ENCODE results near the gene MAP2K5.

MAP2K5 gene

DNA sequence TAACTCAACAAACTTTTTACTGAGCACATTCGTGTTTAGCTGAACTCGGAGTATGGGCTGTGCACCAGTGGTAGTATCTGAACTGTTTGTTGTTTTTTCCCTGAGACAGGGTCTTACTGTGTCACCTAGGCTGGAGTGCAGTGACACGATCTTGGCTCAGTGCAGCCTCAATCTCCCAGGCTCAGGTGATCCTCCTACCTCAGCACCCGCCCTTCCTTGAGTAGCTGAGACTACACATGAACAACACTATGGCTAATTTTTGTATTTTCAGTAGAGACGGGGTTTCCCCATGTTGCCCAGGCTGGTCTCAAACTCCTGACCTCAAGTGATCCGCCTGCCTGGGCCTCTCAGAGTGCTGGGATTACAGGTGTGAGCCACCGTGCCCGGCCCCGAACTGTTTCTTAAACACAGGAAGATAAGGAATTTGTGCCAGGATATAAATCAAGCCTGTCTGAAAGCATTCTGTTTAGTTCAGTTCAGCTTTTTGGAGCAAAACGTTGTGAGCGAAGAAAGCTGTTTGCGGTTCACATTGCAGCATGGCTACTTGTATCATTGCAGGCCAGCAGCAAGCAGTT, 242.4 kb downstream of the MAP2K5 start:
- TF ChIP-seq, protein P1, sequence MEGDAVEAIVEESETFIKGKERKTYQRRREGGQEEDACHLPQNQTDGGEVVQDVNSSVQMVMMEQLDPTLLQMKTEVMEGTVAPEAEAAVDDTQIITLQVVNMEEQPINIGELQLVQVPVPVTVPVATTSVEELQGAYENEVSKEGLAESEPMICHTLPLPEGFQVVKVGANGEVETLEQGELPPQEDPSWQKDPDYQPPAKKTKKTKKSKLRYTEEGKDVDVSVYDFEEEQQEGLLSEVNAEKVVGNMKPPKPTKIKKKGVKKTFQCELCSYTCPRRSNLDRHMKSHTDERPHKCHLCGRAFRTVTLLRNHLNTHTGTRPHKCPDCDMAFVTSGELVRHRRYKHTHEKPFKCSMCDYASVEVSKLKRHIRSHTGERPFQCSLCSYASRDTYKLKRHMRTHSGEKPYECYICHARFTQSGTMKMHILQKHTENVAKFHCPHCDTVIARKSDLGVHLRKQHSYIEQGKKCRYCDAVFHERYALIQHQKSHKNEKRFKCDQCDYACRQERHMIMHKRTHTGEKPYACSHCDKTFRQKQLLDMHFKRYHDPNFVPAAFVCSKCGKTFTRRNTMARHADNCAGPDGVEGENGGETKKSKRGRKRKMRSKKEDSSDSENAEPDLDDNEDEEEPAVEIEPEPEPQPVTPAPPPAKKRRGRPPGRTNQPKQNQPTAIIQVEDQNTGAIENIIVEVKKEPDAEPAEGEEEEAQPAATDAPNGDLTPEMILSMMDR (IDR thresholded peaks at IDR 0.05; ENCODE audit: low read depth, low read length), result no peak
- no peak for TF ChIP-seq EZH2phosphoT487 (IDR thresholded peaks at IDR 0.05; ENCODE audit: low read depth)
- Histone ChIP-seq H3K36me3 (replicated peaks; ENCODE audit: low read depth, low read length) (peaks cover 6% of the 10 kb centered on the region), H3K4me2 (ENCODE audit: low read length) (peak overlapping the region; percentile 70), H3K4me1 (ENCODE audit: low read length) (peaks cover 38% of the 10 kb centered on the region), H3K79me2 (ENCODE audit: low read length) (no peaks in the 10 kb centered on the region), H3K27ac (ENCODE audit: low read length) (peak overlapping the region; percentile 68), H4K20me1 (ENCODE audit: insufficient read depth, low read length) (no peaks in the 10 kb centered on the region), H2AFZ (ENCODE audit: low read depth, low read length) (no peak overlapping the region), H3K4me3 (ENCODE audit: low read length) (peak overlapping the region; percentile 30), H3K9ac (ENCODE audit: low read length) (no peak overlapping the region; the same call in 1 of the 2 replicates), H3K27me3 (ENCODE audit: low read depth, low read length) (no peaks in the 10 kb centered on the region), H3K9me3 (ENCODE audit: insufficient read depth, low read length) (peaks cover 14% of the 10 kb centered on the region; the same call in 1 of the 2 replicates)

DNA sequence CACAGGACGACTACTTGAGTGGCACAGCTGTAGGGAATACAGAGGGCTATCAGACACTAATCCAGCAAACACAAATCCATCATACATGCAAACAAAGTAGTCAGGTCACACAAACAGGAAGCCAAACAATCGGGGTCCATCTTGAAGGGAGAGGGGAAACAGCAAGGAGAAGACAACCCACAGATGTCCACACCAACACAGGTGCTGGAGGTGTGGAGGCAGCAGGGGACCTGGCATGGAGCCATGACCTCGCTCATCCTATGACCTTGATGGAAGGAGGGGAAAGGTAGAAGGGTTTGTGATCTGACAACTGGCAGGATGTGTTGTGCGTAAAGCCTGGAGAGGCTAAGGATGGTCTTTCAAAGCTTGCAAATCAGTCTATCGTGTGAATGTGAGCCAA, 242.9 kb downstream of the MAP2K5 start:
- TF ChIP-seq, protein P1 (IDR thresholded peaks at IDR 0.05; ENCODE audit: low read depth, low read length), result no peak
- H3K9me3 ChIP-seq (ENCODE audit: insufficient read depth, low read length), result peaks cover 14% of the 10 kb centered on the region; the same call in 1 of the 2 replicates
- no peak overlapping the region for H3K4me3 ChIP-seq (ENCODE audit: low read length)
- H3K9ac ChIP-seq (ENCODE audit: low read length), result no peak overlapping the region
- H3K4me2 ChIP-seq (ENCODE audit: low read length), result 0 out of 2 replicates have a peak overlapping the region, but pooled peaks have one; percentile 70
- H3K27me3 ChIP-seq (ENCODE audit: low read depth, low read length), result no peaks in the 10 kb centered on the region
- peaks cover 38% of the 10 kb centered on the region for H3K4me1 ChIP-seq (ENCODE audit: low read length)
- no peak overlapping the region for H2AFZ ChIP-seq (ENCODE audit: low read depth, low read length)
- no peaks in the 10 kb centered on the region for H4K20me1 ChIP-seq (ENCODE audit: insufficient read depth, low read length)
- no peaks in the 10 kb centered on the region for H3K79me2 ChIP-seq (ENCODE audit: low read length)
- no peak overlapping the region for H3K27ac ChIP-seq (ENCODE audit: low read length)
- H3K36me3 ChIP-seq (replicated peaks; ENCODE audit: low read depth, low read length), result peaks cover 6% of the 10 kb centered on the region

DNA sequence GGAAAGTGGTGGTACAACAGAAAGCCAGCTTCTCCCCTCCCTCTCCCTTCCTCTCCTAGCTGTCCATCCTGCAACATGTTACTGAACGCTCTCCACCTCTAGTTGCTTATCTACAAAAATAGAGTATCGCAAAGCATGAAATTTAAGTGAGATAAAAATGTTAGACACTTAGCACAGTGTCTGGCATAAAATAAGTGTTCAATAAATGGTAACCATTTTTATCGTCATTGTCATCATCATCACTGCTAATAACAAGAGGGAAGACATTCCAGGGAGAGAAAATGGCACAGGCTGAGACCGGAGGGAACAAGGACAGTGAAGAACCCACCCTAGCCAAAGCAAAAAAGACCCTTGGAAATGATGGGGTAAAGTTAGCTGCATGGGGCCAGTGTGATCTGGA, 244.1 kb downstream of the MAP2K5 start:
- Histone ChIP-seq H3K4me1 (ENCODE audit: low read length) (peaks cover 38% of the 10 kb centered on the region), H3K27me3 (ENCODE audit: low read depth, low read length) (no peaks in the 10 kb centered on the region), H2AFZ (ENCODE audit: low read depth, low read length) (no peak overlapping the region), H3K79me2 (ENCODE audit: low read length) (no peaks in the 10 kb centered on the region), H3K4me3 (ENCODE audit: low read length) (no peak overlapping the region), H3K27ac (ENCODE audit: low read length) (no peak overlapping the region), H3K36me3 (replicated peaks; ENCODE audit: low read depth, low read length) (peaks cover 6% of the 10 kb centered on the region), H3K4me2 (ENCODE audit: low read length) (no peak overlapping the region), H3K9ac (ENCODE audit: low read length) (no peak overlapping the region), H4K20me1 (ENCODE audit: insufficient read depth, low read length) (no peaks in the 10 kb centered on the region), H3K9me3 (ENCODE audit: insufficient read depth, low read length) (peaks cover 14% of the 10 kb centered on the region; the same call in 1 of the 2 replicates)
- TF ChIP-seq, protein P1 (IDR thresholded peaks at IDR 0.05; ENCODE audit: low read depth, low read length), result no peak
- no peak for TF ChIP-seq EZH2phosphoT487 (IDR thresholded peaks at IDR 0.05; ENCODE audit: low read depth)

DNA sequence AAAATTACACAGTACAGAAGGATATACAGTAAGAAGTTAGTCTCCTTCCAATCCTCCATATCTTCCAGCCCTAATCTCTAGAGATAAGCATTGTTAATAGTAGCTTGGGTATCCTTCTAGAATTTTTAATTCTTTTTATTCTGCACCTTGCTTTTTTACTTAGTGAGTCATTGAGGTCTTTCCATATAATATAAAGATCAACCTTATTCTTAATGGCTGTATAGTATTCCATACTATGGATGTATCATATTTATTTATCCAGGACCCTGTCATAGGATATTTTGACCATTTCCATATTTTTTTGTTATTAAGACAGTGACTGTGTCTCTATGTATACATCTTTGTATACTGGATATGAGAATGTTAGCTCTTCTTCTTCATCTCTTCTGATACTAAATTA, 246.5 kb downstream of the MAP2K5 start:
- peaks cover 14% of the 10 kb centered on the region; the same call in 1 of the 2 replicates for H3K9me3 ChIP-seq (ENCODE audit: insufficient read depth, low read length)
- H4K20me1 ChIP-seq (ENCODE audit: insufficient read depth, low read length), result no peaks in the 10 kb centered on the region
- no peak overlapping the region for H2AFZ ChIP-seq (ENCODE audit: low read depth, low read length)
- no peak for TF ChIP-seq EZH2phosphoT487 (IDR thresholded peaks at IDR 0.05; ENCODE audit: low read depth)
- TF ChIP-seq, protein P1 (IDR thresholded peaks at IDR 0.05; ENCODE audit: low read depth, low read length), result no peak
- no peak overlapping the region for H3K27ac ChIP-seq (ENCODE audit: low read length)
- H3K4me2 ChIP-seq (ENCODE audit: low read length), result no peak overlapping the region
- no peaks in the 10 kb centered on the region for H3K79me2 ChIP-seq (ENCODE audit: low read length)
- H3K36me3 ChIP-seq (replicated peaks; ENCODE audit: low read depth, low read length), result peaks cover 6% of the 10 kb centered on the region
- H3K4me1 ChIP-seq (ENCODE audit: low read length), result peaks cover 19% of the 10 kb centered on the region
- H3K27me3 ChIP-seq (ENCODE audit: low read depth, low read length), result no peaks in the 10 kb centered on the region
- no peak overlapping the region for H3K9ac ChIP-seq (ENCODE audit: low read length)
- no peak overlapping the region for H3K4me3 ChIP-seq (ENCODE audit: low read length)

All from OCI-LY3 (cell line).